NCI-H2227 treated with DMSO at 0.1 percent for 48 hours (cell line): ENCODE results near the gene PLEKHF1.
A peak's percentile ranks its signal among the peaks of the same experiment; 100 is the strongest.
"Not testable (repeated sequence)": the region's sequence is repeated elsewhere in the genome, so short reads cannot be mapped to it uniquely, and the experiment has no call there.

Source experiments
- DNase-seq: peaks from one replicate; lab custom pipeline; 2025; lab: John Stamatoyannopoulos, UW

PLEKHF1 gene

DNA sequence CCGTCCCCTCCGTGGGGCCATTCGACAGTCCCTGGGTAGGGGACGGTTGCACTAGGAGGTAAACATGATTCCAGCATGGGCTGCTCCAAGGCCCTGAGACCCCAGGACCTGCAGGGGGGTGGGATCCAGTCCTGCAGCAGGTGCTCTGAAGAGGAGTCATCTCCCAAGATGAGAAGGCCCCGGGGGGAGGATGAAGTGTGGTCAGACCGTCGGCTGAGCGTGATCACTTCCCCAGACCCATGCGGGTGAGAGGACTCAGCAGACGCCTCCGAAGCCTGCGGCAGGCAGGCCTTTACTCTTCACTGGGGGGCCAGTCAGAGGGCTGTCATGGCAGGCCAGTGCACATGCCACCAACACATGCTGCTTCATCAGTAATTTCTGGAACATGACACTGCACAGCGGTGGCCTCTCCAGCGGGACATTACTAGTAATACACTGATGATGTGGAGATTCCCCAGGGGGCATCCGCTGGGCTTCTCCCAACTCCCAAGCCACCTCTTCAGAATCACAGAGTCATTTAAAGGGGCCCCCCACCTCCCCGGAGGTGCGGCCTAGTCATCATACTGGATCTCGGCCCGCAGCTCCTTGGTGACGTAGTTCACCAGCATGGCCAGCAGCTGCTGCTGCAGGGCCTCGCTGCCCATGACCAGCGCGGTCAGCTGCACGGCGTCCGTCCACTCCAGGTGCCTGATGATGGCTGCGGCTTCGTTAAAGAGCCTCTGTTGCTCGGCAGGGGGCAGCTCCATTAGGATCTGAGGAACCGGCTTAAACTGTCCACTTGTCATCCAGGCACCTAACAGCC, 37.1 kb downstream of the PLEKHF1 start:
- peak; percentile 96 for DNase-seq

GRCh38 chr19:29702963-29703320, 37.7 kb downstream of the PLEKHF1 start:
- no peak for DNase-seq

DNA sequence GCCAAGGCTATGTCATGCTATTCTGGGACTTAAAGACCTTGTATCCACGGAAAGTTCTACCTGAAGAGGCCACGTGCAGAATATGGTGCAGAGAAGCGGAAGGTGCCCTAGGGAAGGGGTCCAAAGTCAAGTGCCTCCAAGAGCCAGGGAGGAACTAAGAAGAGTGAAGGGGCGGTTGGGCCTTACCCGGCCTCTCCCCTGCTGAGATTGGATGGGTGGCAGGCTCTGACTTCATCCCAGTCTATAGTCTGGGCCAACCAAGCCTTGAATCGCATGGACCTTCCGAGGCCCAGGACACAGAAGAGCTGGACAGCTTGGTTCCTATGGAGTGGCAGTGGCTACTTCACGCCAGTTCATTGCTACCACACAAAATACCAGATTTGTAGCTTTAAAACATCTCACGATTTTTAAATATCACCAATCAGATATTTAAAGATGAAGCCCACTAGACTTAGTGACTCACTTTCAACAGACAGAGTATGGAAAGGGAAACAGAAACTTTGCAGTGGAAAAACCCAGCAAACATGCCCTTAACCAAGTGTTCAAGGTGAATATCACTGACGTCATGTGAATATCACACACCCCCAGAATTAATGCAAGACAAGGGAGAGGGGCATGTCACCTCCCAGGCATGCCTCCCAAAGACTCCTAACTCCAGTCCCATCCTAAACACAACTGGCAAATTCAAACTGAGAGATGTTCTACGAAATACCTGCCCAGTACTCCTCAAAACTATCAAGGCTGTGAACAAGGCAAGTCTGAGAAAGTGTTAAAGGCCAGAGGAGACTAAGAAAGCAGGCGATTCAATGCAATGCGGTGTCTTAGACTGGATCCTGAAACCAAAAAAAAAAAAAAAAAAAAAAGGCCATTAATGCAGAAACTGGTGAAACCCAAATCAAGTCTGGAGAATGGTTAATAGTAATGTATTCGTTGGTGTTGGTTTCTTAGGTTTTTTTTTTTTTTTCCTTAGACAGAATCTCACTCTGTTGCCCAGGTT, 39.6 kb downstream of the PLEKHF1 start:
- DNase-seq = no peak

DNA sequence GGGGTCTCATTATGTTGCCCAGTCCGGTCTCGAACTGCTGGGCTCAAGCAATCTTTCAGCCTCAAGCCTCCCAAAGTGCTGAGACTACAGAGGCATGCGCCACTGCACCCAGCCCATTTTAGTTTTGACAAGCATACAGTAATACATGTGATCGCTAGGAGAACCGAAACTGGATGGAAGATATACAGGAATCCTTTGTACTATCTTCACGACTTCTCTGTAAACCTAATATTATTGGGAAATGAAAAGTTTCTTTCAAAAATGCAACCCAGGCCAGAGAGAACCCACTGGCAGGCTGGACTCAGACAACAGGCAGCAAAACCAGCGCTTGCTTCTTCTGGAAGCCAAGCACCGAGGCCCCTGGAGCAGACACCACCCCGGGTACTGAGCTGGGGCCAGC, 40.4 kb downstream of the PLEKHF1 start:
- DNase-seq = no peak

DNA sequence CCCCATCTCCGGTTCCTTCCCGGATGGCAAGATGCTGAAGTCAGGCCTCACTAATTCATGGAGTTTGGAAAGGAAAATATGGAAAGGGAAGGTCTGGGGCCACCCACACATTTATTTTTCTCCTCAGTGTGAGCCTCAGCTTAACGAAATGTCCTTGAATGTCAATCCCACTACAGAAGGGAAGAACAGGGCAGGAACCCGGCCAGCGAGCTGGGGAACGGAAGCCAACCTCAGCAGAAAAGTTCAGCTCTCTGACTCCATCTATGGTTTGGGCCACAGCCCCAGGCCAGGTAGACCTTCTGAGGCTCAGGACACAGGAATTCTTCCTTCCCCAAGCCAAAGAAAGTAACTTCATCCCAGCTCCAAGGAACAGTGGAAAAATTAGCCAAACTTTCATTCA, 41.4 kb downstream of the PLEKHF1 start:
- no peak for DNase-seq

- DNase-seq = no peak
Measured at GRCh38 chr19:29708554-29709439, 43.5 kb downstream of the PLEKHF1 start.

DNA sequence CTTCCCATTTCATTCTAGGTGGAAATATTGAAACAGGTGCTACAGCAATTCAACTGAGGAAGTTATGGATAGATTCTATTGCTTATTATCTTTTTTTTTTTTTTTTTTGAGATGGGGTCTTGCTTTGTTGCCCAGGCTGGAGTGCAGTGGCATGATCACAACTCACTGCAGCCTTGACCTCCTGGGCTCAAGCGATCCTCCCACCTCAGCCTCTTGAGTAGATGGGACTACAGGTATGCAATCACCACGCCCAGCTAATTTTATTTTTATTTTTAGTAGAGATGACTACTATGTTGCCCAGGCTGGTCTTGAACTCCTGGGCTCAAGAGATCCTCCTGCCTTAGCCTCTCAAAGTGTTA, 44.2 kb downstream of the PLEKHF1 start:
- not testable (repeated sequence) for DNase-seq

GRCh38 chr19:29711584-29712132, 46.4 kb downstream of the PLEKHF1 start:
- DNase-seq = no peak

DNA sequence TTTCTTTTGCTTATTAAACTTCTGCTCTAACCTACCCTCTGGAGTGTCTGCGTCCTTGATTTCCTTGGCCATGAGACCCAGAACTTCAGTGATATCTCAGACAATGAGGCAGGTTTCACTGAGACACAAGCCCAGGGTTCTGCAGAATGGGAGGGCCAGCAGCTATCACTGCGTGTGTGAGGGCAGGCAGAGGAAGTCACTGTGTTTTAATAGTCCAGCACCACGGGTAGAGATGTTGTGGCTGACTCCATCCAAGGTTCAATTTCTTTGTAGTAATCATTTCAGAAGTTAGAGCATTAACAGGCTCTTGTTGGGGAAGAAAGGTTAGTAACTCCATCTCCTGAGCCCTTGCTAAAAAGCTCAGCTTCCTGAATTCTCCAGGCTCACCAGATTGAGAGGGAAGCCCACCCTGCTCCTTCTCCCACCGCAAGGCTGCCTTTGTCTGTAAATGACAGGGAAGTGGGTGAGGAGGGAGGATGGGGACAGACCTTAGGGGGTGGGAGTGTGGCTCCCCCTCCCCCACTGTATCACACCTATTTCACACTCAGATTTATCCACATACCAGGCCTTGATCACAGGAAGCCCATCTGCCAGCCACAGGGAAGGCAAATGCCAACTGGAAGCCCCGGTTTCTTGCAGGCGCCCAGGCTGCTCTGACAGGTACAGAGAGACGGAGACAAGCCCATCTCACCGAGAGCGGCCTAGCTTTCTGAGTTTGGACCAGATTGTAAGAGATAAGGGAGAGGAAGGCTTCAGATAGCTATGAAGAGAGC, 47.7 kb downstream of the PLEKHF1 start:
- DNase-seq = no peak

GRCh38 chr19:29714371-29714952, 49.2 kb downstream of the PLEKHF1 start:
- DNase-seq = no peak

DNA sequence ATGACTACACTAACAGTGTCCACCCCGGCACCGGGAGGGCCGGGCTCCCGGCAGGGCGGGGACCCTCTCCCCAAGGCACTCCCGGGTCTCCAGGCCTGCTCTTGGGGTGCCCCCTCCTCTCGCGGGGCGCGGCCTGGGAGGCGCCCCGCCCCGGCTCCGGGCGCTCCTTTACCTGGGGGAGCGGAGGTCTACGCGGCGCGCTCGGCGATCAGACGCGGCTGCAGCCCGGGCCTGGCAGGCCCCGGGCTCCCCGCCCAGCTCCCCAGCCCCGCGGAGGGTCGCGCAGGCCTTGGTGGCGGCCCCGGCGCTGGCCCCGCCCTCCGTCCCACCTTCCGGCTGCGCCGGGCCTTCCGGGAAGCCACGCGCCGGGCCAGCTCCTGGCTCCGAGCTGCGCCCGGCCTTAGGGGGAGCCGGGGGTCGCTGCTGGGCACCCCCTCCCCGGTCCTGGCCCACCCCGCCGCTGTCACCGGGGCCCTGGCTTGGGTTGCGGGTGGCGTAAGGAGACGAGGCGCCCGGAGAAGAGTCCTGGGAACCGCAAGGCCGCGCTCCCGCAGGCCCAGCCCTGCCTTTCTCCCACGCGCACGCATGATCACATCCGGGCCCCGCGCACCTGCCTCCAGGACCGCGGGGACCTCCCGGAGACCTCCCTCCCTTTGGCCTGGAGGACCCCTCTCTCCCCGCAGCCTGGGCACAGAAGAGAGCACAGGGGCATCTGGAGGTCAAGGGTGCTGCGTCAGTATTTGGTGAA, 49.9 kb downstream of the PLEKHF1 start, which contains the start of gene C19orf12:
Gene C19orf12 (minus strand): TSS at position 309 of the 748 bp plus-strand sequence. CDS start 6,848 bp downstream, outside the sequence.
- DNase-seq = peak; percentile 93

GRCh38 chr19:29715701-29716581, 50.7 kb downstream of the PLEKHF1 start:
- DNase-seq = no peak

GRCh38 chr19:29717051-29717450, 51.8 kb downstream of the PLEKHF1 start:
- DNase-seq = no peak

- DNase-seq = peak; percentile 68
Measured at GRCh38 chr19:29724102-29724641, 58.9 kb downstream of the PLEKHF1 start.

DNA sequence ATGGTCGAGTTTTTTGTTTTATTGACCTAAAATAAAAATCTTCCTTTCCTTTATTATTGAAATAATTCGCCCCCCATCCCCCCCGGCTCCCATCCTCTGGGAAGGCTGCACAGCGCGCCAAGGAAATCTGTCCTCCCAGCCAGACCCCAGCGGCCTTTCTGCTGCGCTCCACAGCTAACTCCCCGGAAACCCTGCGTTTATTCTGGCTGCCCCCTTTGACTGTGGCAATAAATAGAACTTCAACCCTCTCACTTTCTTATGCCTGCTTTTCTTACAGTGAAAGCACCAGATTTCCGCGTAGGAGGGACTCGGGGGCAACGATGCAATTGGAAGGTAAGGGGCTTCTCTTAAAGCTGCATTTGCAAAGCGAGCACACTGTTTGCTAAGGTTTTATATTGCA, 59.5 kb downstream of the PLEKHF1 start:
- DNase-seq = no peak
